SK-N-SH treated with all-trans-retinoic acid at 6 μM for 48 hours (cell line): ENCODE results near the gene SLC13A3.

ENCODE experiments used
- CREB5 ChIP-seq: fragments of 250-450 bp; sonication (Bioruptor Pico); IDR thresholded peaks from 2 replicates; pipeline ENCODE4 v1.5.1; 2020; ENCODE audit warnings: low read depth, mild to moderate bottlenecking, moderate library complexity
- CSRNP3 ChIP-seq: fragments of 250-450 bp; sonication (Bioruptor Pico); IDR thresholded peaks from 2 replicates; pipeline ENCODE4 v1.5.1; 2021; ENCODE audit warnings: mild to moderate bottlenecking, moderate library complexity
- OSR1 ChIP-seq: fragments of 250-450 bp; sonication (Bioruptor Pico); IDR thresholded peaks from 2 replicates; pipeline ENCODE4 v1.8.0; 2022; ENCODE audit warnings: moderate library complexity, mild to moderate bottlenecking, inconsistent platforms
- PPARA ChIP-seq: fragments of 250-450 bp; sonication (Bioruptor Pico); IDR thresholded peaks from 2 replicates; pipeline ENCODE4 v1.5.0; 2020; ENCODE audit warnings: mild to moderate bottlenecking, borderline replicate concordance
- RARB ChIP-seq: fragments of 250-450 bp; sonication (Bioruptor Pico); IDR thresholded peaks from 2 replicates; pipeline ENCODE4 v1.8.0; 2021; ENCODE audit warnings: mild to moderate bottlenecking, moderate library complexity
- TOX ChIP-seq: fragments of 250-450 bp; sonication (Bioruptor Pico); IDR thresholded peaks from 2 replicates; pipeline ENCODE4 v1.8.0; 2021; ENCODE audit warnings: mild to moderate bottlenecking, moderate library complexity, borderline replicate concordance
- ZFP3 ChIP-seq: fragments of 250-450 bp; sonication (Bioruptor Pico); IDR thresholded peaks from 2 replicates; pipeline ENCODE4 v1.5.0; 2020; ENCODE audit warnings: mild to moderate bottlenecking, moderate library complexity
- ZNF565 ChIP-seq: fragments of 450-650 bp; formaldehyde crosslinking; conservative IDR thresholded peaks from 2 replicates; pipeline ENCODE4 v1.5.0; 2020; ENCODE audit warnings: low read depth, mild to moderate bottlenecking, moderate library complexity

GRCh38 chr20:46673394-46674252, 22.4 kb upstream of the SLC13A3 start:
- TF ChIP-seq ZFP3 (CRISPR knock-in tag) (no peak), TOX (CRISPR knock-in tag) (no peak), ZNF565 (CRISPR knock-in tag) (no peak), CREB5 (CRISPR knock-in tag) (no peak), RARB (CRISPR knock-in tag) (no peak), CSRNP3 (CRISPR knock-in tag) (no peak), PPARA (CRISPR knock-in tag) (no peak), OSR1 (CRISPR knock-in tag) (no peak)
